ENCODE results near the gene RIMS4. TPM values are rescaled to one million over a fixed set of nuclear protein-coding genes. Genes with fewer than 3 reads are reported as not detected.

Gene RIMS4
- polyA plus RNA-seq, 3 donors = not detected

GRCh38 chr20:44776980-44777379, 33.4 kb downstream of the RIMS4 start:
- 35% methylated on average over 2 of the region's 7 CpGs for WGBS (ENCODE audit: insufficient coverage)
- intact Hi-C loops (cut with micrococcal nuclease) = no loop called here
- H3K4me3 Mint-ChIP-seq = no peak overlapping the region

DNA sequence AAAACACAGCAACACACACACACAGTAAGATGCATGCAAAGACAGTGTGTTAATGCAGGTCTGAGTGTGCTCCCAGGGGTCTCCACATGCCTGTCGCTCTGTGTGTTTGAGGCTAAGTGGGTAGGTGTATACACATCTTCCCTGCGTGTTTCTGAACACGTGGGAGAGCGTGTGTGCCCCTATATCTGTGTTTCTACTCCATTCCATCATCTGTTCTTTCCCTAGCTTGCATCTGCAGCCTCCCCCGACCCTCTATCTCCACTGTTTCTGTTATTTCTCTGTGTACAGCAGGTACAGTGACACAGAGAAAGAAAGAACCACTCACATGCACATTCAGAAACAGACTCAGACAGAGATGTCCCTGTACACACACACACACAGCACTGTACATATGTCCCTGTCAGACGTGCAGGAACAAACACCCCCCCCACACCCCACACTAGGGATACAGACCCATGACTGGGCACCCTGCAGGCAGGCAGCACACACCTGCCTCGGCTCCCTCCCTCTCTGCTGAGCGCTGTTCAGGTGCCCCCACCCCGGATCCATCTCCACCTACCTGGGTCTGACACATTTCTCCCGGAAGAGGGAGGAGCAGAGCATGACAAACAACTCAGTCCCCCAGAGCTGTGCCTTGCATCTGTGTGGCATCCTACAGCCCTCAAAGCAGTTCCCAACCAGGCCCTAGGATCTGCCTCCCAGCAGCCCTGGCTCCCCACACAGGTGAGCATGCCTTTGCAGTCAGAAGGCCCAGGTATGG, 37.1 kb downstream of the RIMS4 start:
- no peak for DNase-seq
- Histone ChIP-seq H3K9me3 (replicated peaks in 1 of 2; ENCODE audit: control insufficient read depth in 1 of 2, insufficient read depth in 1 of 2, low read length in 2 of 2) (no peaks in the 10 kb centered on the region), H3K9ac (ENCODE audit: insufficient read depth, low read length, poor library complexity, severe bottlenecking) (no peak overlapping the region), H3K79me2 (ENCODE audit: insufficient read depth, low read length) (no peaks in the 10 kb centered on the region), H4K20me1 (ENCODE audit: insufficient read depth, low read length) (no peaks in the 10 kb centered on the region), H3K4me2 (replicated peaks; ENCODE audit: extremely low read depth, low read length, poor library complexity, severe bottlenecking) (no peak overlapping the region), H3K4me1 (ENCODE audit: control insufficient read depth in 1 of 2, insufficient read depth in 2 of 2, low read length in 2 of 2) (no peaks in the 10 kb centered on the region), H3K27ac (ENCODE audit: low read depth in 1 of 2, low read length in 2 of 2) (no peak overlapping the region), H3K27me3 (ENCODE audit: control insufficient read depth in 2 of 2, insufficient read depth in 2 of 2, low read length in 2 of 2) (no peaks in the 10 kb centered on the region), H3K36me3 (replicated peaks in 1 of 2; ENCODE audit: control insufficient read depth in 1 of 2, insufficient read depth in 2 of 2, low read length in 2 of 2) (no peaks in the 10 kb centered on the region), H3K4me3 (replicated peaks in 1 of 3; ENCODE audit: low read depth in 2 of 3, low read length in 3 of 3) (no peak overlapping the region), H2AFZ (ENCODE audit: insufficient read depth, low read depth, low read length, poor library complexity, severe bottlenecking) (no peak overlapping the region)
- Mint-ChIP-seq H3K36me3 (no peaks in the 10 kb centered on the region), H3K27me3 (ENCODE audit: low read depth in 3 of 3) (peaks cover 3 to 7% (median 3%) of the 10 kb centered on the region in 3 donors), H3K4me3 (no peak overlapping the region), H3K27ac (no peak overlapping the region), H3K4me1 (no peaks in the 10 kb centered on the region), H3K9me3 (no peaks in the 10 kb centered on the region)
- intact Hi-C loops (cut with micrococcal nuclease) = no loop called here
- TF ChIP-seq CTCF (IDR thresholded peaks at IDR 0.05) = no peak
- 41% methylated on average over 5 of the region's 10 CpGs for WGBS (ENCODE audit: insufficient coverage)

More at GRCh38 chr20:44776980-44777379, 33.4 kb downstream of the RIMS4 start:
- H3K27ac ChIP-seq (ENCODE audit: low read depth in 1 of 2, low read length in 2 of 2) = no peak overlapping the region
- no peaks in the 10 kb centered on the region for H3K27me3 ChIP-seq (ENCODE audit: control insufficient read depth in 2 of 2, insufficient read depth in 2 of 2, low read length in 2 of 2)
- DNase-seq = no peak
- no peak for TF ChIP-seq CTCF (IDR thresholded peaks at IDR 0.05)
- no peak overlapping the region for H3K4me2 ChIP-seq (replicated peaks; ENCODE audit: extremely low read depth, low read length, poor library complexity, severe bottlenecking)
- H2AFZ ChIP-seq (ENCODE audit: insufficient read depth, low read depth, low read length, poor library complexity, severe bottlenecking) = no peak overlapping the region
- H3K9me3 ChIP-seq (replicated peaks in 1 of 2; ENCODE audit: control insufficient read depth in 1 of 2, insufficient read depth in 1 of 2, low read length in 2 of 2) = no peaks in the 10 kb centered on the region
- H3K27me3 Mint-ChIP-seq (ENCODE audit: low read depth in 3 of 3) = peaks cover 0 to 2% (median 0%) of the 10 kb centered on the region in 3 donors
- H3K27ac Mint-ChIP-seq = no peak overlapping the region
- no peaks in the 10 kb centered on the region for H3K4me1 ChIP-seq (ENCODE audit: control insufficient read depth in 1 of 2, insufficient read depth in 2 of 2, low read length in 2 of 2)
- H3K36me3 Mint-ChIP-seq = no peaks in the 10 kb centered on the region
- H3K9ac ChIP-seq (ENCODE audit: insufficient read depth, low read length, poor library complexity, severe bottlenecking) = no peak overlapping the region
- H3K4me3 ChIP-seq (replicated peaks in 1 of 3; ENCODE audit: low read depth in 2 of 3, low read length in 3 of 3) = no peak overlapping the region
- no peaks in the 10 kb centered on the region for H4K20me1 ChIP-seq (ENCODE audit: insufficient read depth, low read length)
- H3K9me3 Mint-ChIP-seq = no peaks in the 10 kb centered on the region
- H3K36me3 ChIP-seq (replicated peaks in 1 of 2; ENCODE audit: control insufficient read depth in 1 of 2, insufficient read depth in 2 of 2, low read length in 2 of 2) = no peaks in the 10 kb centered on the region
- no peaks in the 10 kb centered on the region for H3K79me2 ChIP-seq (ENCODE audit: insufficient read depth, low read length)
- no peaks in the 10 kb centered on the region for H3K4me1 Mint-ChIP-seq

Data from CD14-positive monocyte (primary cell).